Hepatocyte (in vitro differentiated cells): ENCODE data around the gene ABCC10. TPM values are rescaled to one million over a fixed set of nuclear protein-coding genes. Genes with fewer than 3 reads are reported as not detected.

ENCODE experiments used
- DNase-seq: peaks from one replicate; pipeline ENCODE4 v3.0.0-alpha.2; 2016; ENCODE audit warnings: low spot score
- H2AFZ ChIP-seq: fragments of 200-600 bp; sonication (generic); 2 replicates; pipeline ENCODE4 v1.6.0; 2016; ENCODE audit warnings: antibody characterized with exemption, mild to moderate bottlenecking
- H3K27ac ChIP-seq: fragments of 200-600 bp; sonication (generic); 2 replicates; pipeline ENCODE4 v1.5.1; 2016; ENCODE audit warnings: mild to moderate bottlenecking
- H3K27me3 ChIP-seq: fragments of 200-600 bp; sonication (generic); 2 replicates; pipeline ENCODE4 v1.6.1; 2016
- H3K36me3 ChIP-seq: fragments of 200-600 bp; sonication (generic); replicated peaks from 2 replicates; pipeline ENCODE4 v1.5.1; 2016; ENCODE audit warnings: low read depth; ENCODE audit not compliant: insufficient read depth
- H3K4me1 ChIP-seq: fragments of 200-600 bp; sonication (generic); 2 replicates; pipeline ENCODE4 v1.5.1; 2016; ENCODE audit warnings: mild to moderate bottlenecking, moderate library complexity; ENCODE audit not compliant: insufficient read depth
- H3K4me2 ChIP-seq: fragments of 200-600 bp; sonication (generic); 2 replicates; pipeline ENCODE4 v1.6.0; 2016
- H3K4me3 ChIP-seq: fragments of 200-600 bp; sonication (generic); 2 replicates; pipeline ENCODE4 v1.5.1; 2016; ENCODE audit warnings: mild to moderate bottlenecking
- H3K79me2 ChIP-seq: fragments of 200-600 bp; sonication (generic); 2 replicates; pipeline ENCODE4 v1.6.0; 2017; ENCODE audit warnings: mild to moderate bottlenecking
- H3K9me2 ChIP-seq: fragments of 200-600 bp; sonication (generic); replicated peaks from 2 replicates; pipeline ENCODE4 v1.6.0; 2017; ENCODE audit warnings: mild to moderate bottlenecking; ENCODE audit not compliant: insufficient read depth
- H3K9me3 ChIP-seq: fragments of 200-600 bp; sonication (generic); 2 replicates; pipeline ENCODE4 v1.5.1; 2016; ENCODE audit warnings: low read depth, mild to moderate bottlenecking
- H4K20me1 ChIP-seq: fragments of 200-600 bp; sonication (generic); 2 replicates; pipeline ENCODE4 v1.6.0; 2016; ENCODE audit warnings: mild to moderate bottlenecking; ENCODE audit not compliant: insufficient read depth, poor library complexity, severe bottlenecking
- CTCF ChIP-seq: fragments of 200-600 bp; sonication (generic); IDR thresholded peaks from 2 replicates; pipeline ENCODE4 v1.5.1; 2016; ENCODE audit warnings: antibody characterized with exemption, mild to moderate bottlenecking; ENCODE audit not compliant: poor library complexity
- EZH2 ChIP-seq: fragments of 200-600 bp; sonication (generic); IDR thresholded peaks from 2 replicates; pipeline ENCODE4 v1.6.1; 2016; ENCODE audit warnings: antibody characterized with exemption, mild to moderate bottlenecking, borderline replicate concordance
- EZH2phosphoT487 ChIP-seq: fragments of 200-600 bp; sonication (generic); IDR thresholded peaks from one replicate; pipeline ENCODE4 v1.6.1; 2018; ENCODE audit warnings: antibody characterized with exemption, mild to moderate bottlenecking, low read depth, moderate library complexity; ENCODE audit not compliant: unreplicated experiment, severe bottlenecking
- WGBS: methylation state at CpG from one replicate; pipeline ENCODE4 v1.1.6; 2016; ENCODE audit warnings: low lambda C conversion rate; ENCODE audit errors: missing lambda C conversion rate; 5-methylcytosine and 5-hydroxymethylcytosine counted together
- polyA plus RNA-seq: library from polyadenylated mRNA; unstranded; fragments of >200 nt; fragmentation: Nextera tagmentation; extraction: Ambion mirVana; gene quantifications from 2 replicates; pipeline ENCODE4 v1.2.1, GENCODE V29; 2016
- total RNA-seq: library from RNA; depleted of rRNA; stranded (reverse); fragments of >200 nt; gene quantifications from 2 replicates; pipeline ENCODE4 v1.2.3, GENCODE V29; 2014

ABCC10 gene
- total and polyA plus RNA-seq, 2 experiments from 2014 or later = 16.7 to 33.3 TPM

DNA sequence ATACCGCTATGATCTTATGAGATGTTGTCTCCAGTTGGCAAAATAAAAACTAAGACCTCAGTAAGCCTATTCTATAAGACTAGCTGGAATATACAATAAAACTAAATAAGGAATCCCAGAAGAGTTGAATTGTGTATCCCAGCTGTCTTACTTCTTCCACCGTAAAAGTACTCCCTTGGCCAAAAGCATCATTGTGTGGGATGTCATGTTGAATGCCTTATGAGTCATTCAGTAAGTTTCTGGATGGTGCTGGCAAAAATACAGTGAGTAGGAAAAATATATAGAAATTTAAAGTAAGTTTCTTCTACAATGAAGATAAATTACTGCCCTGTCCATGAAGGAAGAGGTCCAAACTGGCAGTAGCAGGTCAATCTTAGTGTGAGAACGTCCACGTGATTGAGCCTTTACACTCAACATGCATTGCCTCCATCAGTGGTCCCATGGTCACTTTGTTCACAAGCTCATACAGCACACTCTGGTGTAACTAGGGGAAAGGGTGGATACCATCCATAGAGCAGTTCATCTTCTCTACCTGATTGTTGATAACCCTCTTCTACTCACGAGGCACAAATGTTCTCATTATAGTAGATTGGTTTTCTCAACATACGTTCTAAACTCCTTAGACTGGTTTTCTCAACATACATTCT is 44.2 kb upstream of the ABCC10 start:
- Histone ChIP-seq H3K36me3 (no peaks in the 10 kb centered on the region), H3K4me1 (no peaks in the 10 kb centered on the region), H2AFZ (no peak overlapping the region), H3K4me3 (no peak overlapping the region), H3K27me3 (no peaks in the 10 kb centered on the region), H3K9me3 (no peaks in the 10 kb centered on the region), H3K27ac (no peak overlapping the region), H3K79me2 (no peaks in the 10 kb centered on the region), H3K4me2 (no peak overlapping the region), H3K9me2 (no peaks in the 10 kb centered on the region), H4K20me1 (no peaks in the 10 kb centered on the region)
- DNase-seq = no peak
- WGBS = 92% methylated on average over 6 of the region's 6 CpGs
- TF ChIP-seq EZH2phosphoT487 = no peak
- no peak for TF ChIP-seq CTCF
- no peak for TF ChIP-seq EZH2

DNA sequence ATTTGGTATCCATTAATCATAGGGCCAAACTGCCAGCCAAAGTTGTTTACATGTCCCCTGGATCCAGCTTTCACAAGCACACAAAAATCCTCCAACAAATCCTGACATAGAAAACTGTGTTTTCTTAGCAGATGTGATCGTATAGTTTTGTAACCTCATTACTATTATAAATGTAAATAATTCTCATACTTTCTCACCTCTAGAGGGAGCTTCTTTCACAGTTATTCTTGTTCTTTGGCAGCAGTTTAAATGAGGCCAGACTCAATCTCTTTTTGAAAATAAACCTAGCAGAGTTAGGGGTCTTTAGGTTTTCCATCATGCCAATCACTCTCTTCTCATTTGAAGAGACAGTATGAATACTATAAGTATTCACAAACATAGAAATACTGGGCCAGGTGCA is 40.8 kb upstream of the ABCC10 start:
- DNase-seq = peak; percentile 28
- no peak overlapping the region for H3K27ac ChIP-seq
- no peak overlapping the region for H3K4me2 ChIP-seq
- H3K9me2 ChIP-seq = no peaks in the 10 kb centered on the region
- TF ChIP-seq CTCF = peak; percentile 43
- TF ChIP-seq EZH2phosphoT487 = no peak
- no peak overlapping the region for H2AFZ ChIP-seq
- no peak overlapping the region for H3K4me3 ChIP-seq
- peaks cover under 1% of the 10 kb centered on the region for H3K4me1 ChIP-seq
- no peaks in the 10 kb centered on the region for H4K20me1 ChIP-seq
- no peaks in the 10 kb centered on the region for H3K36me3 ChIP-seq
- WGBS = 28% methylated on average over 1 of the region's 1 CpG
- H3K79me2 ChIP-seq = no peaks in the 10 kb centered on the region
- H3K9me3 ChIP-seq = no peaks in the 10 kb centered on the region
- no peaks in the 10 kb centered on the region for H3K27me3 ChIP-seq

DNA sequence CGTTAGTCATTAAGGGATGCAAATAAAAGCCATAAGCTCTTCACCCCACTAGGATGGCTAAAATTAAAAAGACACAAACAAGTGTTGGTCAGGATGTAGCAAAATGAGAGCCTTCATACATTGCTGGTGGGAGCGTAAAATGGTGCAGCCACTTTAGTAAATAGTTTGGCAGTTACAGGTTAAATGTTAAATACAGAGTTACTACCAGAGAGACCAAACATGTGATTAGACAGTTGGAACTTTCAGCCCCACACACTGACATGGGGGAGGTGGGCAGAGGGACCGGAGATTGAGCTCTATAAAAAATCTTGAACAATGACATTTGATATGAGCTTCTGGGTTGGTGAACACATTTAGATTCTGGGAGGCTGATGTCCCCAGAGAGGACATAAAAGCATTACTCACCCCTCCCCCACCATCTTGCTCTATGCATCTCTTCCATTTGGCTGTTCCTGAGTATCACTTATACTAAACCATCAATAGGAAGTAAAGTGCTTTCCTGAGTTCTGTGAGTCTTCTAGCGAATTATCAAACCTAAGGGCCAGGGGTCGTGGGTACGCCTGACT is 37.5 kb upstream of the ABCC10 start:
- Histone ChIP-seq H3K27ac (peak overlapping the region; percentile 68), H3K27me3 (no peaks in the 10 kb centered on the region)

More for the DNA sequence above, 37.5 kb upstream of the ABCC10 start:
- TF ChIP-seq CTCF (no peak), EZH2phosphoT487 (no peak), EZH2 (no peak)
- peaks cover 7% of the 10 kb centered on the region for H3K4me1 ChIP-seq
- H3K36me3 ChIP-seq = no peaks in the 10 kb centered on the region
- H3K4me2 ChIP-seq = no peak overlapping the region
- H3K79me2 ChIP-seq = peaks cover 9% of the 10 kb centered on the region
- H4K20me1 ChIP-seq = no peaks in the 10 kb centered on the region
- H3K9me3 ChIP-seq = no peaks in the 10 kb centered on the region
- H3K4me3 ChIP-seq = no peak overlapping the region
- no peak for DNase-seq
- no peak overlapping the region for H2AFZ ChIP-seq
- H3K9me2 ChIP-seq = no peaks in the 10 kb centered on the region
- 85% methylated on average over 6 of the region's 6 CpGs for WGBS
